ENCODE data around the gene ADAMTS3. TPM values are rescaled to one million over a fixed set of nuclear protein-coding genes. Genes with fewer than 3 reads are reported as not detected.

ADAMTS3 gene
- total RNA-seq, 1 experiment from 2014 or later: 2.2 TPM

GRCh38 chr4:72377491-72378194 is 191.4 kb downstream of the ADAMTS3 start:
- in situ Hi-C loops (cut with HindIII; ENCODE audit: low pct_unique_long_range_greater_than_20kb, low sequenced_read_pairs): no loop called here
- no peak for DNase-seq (ENCODE audit: low read depth)

GRCh38 chr4:72376901-72377300 is 192.1 kb downstream of the ADAMTS3 start:
- in situ Hi-C loops (cut with HindIII; ENCODE audit: low pct_unique_long_range_greater_than_20kb, low sequenced_read_pairs): no loop called here
- DNase-seq (ENCODE audit: low read depth): no peak

- peak; percentile 19 for DNase-seq (ENCODE audit: low read depth)
- in situ Hi-C loops (cut with HindIII; ENCODE audit: low pct_unique_long_range_greater_than_20kb, low sequenced_read_pairs): no loop called here
Measured at GRCh38 chr4:72375073-72375736, 193.8 kb downstream of the ADAMTS3 start.

- in situ Hi-C loops (cut with HindIII; ENCODE audit: low pct_unique_long_range_greater_than_20kb, low sequenced_read_pairs): no loop called here
Measured at GRCh38 chr4:72374159-72374558, 194.9 kb downstream of the ADAMTS3 start.

GRCh38 chr4:72366601-72367000 is 202.4 kb downstream of the ADAMTS3 start:
- in situ Hi-C loops (cut with HindIII; ENCODE audit: low pct_unique_long_range_greater_than_20kb, low sequenced_read_pairs): no loop called here
- DNase-seq (ENCODE audit: low read depth): peak; percentile 5

More at GRCh38 chr4:72374159-72374558, 194.9 kb downstream of the ADAMTS3 start:
- DNase-seq (ENCODE audit: low read depth): no peak

- no peak for DNase-seq (ENCODE audit: low read depth)
- in situ Hi-C loops (cut with HindIII; ENCODE audit: low pct_unique_long_range_greater_than_20kb, low sequenced_read_pairs): no loop called here
Measured at GRCh38 chr4:72365981-72366380, 203.0 kb downstream of the ADAMTS3 start.

GRCh38 chr4:72365016-72365415 is 204.0 kb downstream of the ADAMTS3 start:
- peak; percentile 40 for DNase-seq (ENCODE audit: low read depth)
- in situ Hi-C loops (cut with HindIII; ENCODE audit: low pct_unique_long_range_greater_than_20kb, low sequenced_read_pairs): no loop called here

- in situ Hi-C loops (cut with HindIII; ENCODE audit: low pct_unique_long_range_greater_than_20kb, low sequenced_read_pairs): no loop called here
- peak; percentile 25 for DNase-seq (ENCODE audit: low read depth)
Measured at GRCh38 chr4:72360075-72360474, 208.9 kb downstream of the ADAMTS3 start.

GRCh38 chr4:72358483-72358882 is 210.5 kb downstream of the ADAMTS3 start:
- in situ Hi-C loops (cut with HindIII; ENCODE audit: low pct_unique_long_range_greater_than_20kb, low sequenced_read_pairs): no loop called here

GRCh38 chr4:72357908-72358307 is 211.1 kb downstream of the ADAMTS3 start:
- DNase-seq (ENCODE audit: low read depth): no peak
- in situ Hi-C loops (cut with HindIII; ENCODE audit: low pct_unique_long_range_greater_than_20kb, low sequenced_read_pairs): no loop called here

More at GRCh38 chr4:72358483-72358882, 210.5 kb downstream of the ADAMTS3 start:
- DNase-seq (ENCODE audit: low read depth): no peak

- in situ Hi-C loops (cut with HindIII; ENCODE audit: low pct_unique_long_range_greater_than_20kb, low sequenced_read_pairs): no loop called here
- no peak for DNase-seq (ENCODE audit: low read depth)
Measured at GRCh38 chr4:72352711-72353110, 216.3 kb downstream of the ADAMTS3 start.

GRCh38 chr4:72351521-72351920 is 217.5 kb downstream of the ADAMTS3 start:
- DNase-seq (ENCODE audit: low read depth): no peak
- in situ Hi-C loops (cut with HindIII; ENCODE audit: low pct_unique_long_range_greater_than_20kb, low sequenced_read_pairs): no loop called here

- in situ Hi-C loops (cut with HindIII; ENCODE audit: low pct_unique_long_range_greater_than_20kb, low sequenced_read_pairs): no loop called here
- DNase-seq (ENCODE audit: low read depth): no peak
Measured at GRCh38 chr4:72348701-72349100, 220.3 kb downstream of the ADAMTS3 start.

- DNase-seq (ENCODE audit: low read depth): no peak
- in situ Hi-C loops (cut with HindIII; ENCODE audit: low pct_unique_long_range_greater_than_20kb, low sequenced_read_pairs): no loop called here
Measured at GRCh38 chr4:72344418-72344817, 224.6 kb downstream of the ADAMTS3 start.

- DNase-seq (ENCODE audit: low read depth): no peak
- in situ Hi-C loops (cut with HindIII; ENCODE audit: low pct_unique_long_range_greater_than_20kb, low sequenced_read_pairs): no loop called here
Measured at GRCh38 chr4:72341432-72341820, 227.6 kb downstream of the ADAMTS3 start.

- in situ Hi-C loops (cut with HindIII; ENCODE audit: low pct_unique_long_range_greater_than_20kb, low sequenced_read_pairs): no loop called here
Measured at GRCh38 chr4:72340803-72341431, 228.1 kb downstream of the ADAMTS3 start.

GRCh38 chr4:72338060-72338459 is 231.0 kb downstream of the ADAMTS3 start:
- in situ Hi-C loops (cut with HindIII; ENCODE audit: low pct_unique_long_range_greater_than_20kb, low sequenced_read_pairs): no loop called here
- DNase-seq (ENCODE audit: low read depth): no peak

More at GRCh38 chr4:72340803-72341431, 228.1 kb downstream of the ADAMTS3 start:
- DNase-seq (ENCODE audit: low read depth): no peak

- in situ Hi-C loops (cut with HindIII; ENCODE audit: low pct_unique_long_range_greater_than_20kb, low sequenced_read_pairs): no loop called here
- DNase-seq (ENCODE audit: low read depth): no peak
Measured at GRCh38 chr4:72330381-72330780, 238.6 kb downstream of the ADAMTS3 start.

Measured in Caki2 (cell line).